GM18868 (cell line): Measurements from ENCODE around the gene FAM120A.

Source experiments
- ATAC-seq: cut with Tn5 transposase; IDR thresholded peaks from one replicate; pipeline ENCODE4 v1.9.1; 2021; ENCODE audit warnings: mild to moderate bottlenecking, moderate library complexity; ENCODE audit not compliant: unreplicated experiment

Gene FAM120A

GRCh38 chr9:93546356-93546755, 94.9 kb downstream of the FAM120A start:
- ATAC-seq, result no peak

GRCh38 chr9:93549611-93550010, 98.1 kb downstream of the FAM120A start:
- ATAC-seq, result no peak

DNA sequence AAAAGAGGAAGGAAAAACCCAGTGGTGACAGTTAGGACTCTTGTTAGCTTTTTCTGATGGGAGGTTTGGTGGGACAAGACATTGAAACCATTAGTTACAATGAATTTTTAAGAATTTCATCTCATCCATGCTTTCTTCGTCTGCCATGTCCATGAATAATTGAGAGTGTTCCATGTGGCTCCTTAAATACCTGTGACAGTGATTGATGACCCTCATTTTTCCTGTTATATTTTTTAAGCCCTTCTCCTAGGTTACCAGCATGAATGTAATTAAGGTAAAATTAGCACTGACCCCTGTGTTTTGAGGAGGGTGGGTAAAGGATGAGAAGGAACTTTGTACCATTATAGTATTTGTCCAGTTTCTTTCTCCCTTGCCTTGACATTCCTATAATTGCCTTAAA, 101.4 kb downstream of the FAM120A start:
- ATAC-seq, result no peak

GRCh38 chr9:93555370-93555769, 103.9 kb downstream of the FAM120A start:
- no peak for ATAC-seq

- no peak for ATAC-seq
Observed at GRCh38 chr9:93557366-93558137, 106.1 kb downstream of the FAM120A start.

DNA sequence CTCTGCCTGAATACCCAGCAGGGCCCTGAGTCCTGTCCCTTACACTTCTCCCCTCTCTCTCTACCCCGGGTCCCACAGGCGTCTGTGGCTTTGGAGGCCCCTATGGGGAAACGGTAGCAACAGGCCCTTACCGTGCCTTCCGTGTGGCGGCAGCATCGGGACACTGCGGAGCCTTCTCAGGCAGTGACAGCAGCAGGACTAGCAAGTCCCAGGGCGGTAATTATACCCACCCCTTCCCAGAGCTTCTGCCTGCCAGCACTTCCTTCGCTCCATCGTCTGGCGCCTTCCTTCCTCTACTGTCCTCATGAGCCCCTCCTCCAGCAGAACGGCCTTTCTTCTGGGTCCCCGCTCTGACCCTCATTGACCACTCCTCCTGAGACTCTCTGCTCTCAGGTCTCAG, 107.0 kb downstream of the FAM120A start:
- ATAC-seq, result no peak

- ATAC-seq, result no peak
Observed at GRCh38 chr9:93560991-93561390, 109.5 kb downstream of the FAM120A start.

DNA sequence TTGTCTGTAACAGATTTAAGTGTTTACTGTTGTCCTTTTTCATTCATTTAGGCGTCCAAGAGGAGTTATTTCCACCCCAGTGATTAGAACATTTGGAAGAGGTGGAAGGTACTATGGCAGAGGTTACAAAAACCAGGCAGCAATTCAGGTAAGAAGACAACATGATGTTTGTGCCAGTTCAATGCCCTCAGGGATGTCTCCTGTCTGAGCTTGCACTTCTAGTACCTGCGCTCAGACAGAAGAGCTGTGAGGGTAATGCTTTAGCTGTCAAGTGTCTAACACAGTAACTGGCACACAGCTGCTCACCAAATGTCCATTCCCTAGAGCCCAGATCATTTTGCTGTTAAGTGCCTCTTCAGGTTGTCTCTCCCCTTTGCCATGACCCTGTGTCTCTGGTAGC, 110.7 kb downstream of the FAM120A start:
- no peak for ATAC-seq

DNA sequence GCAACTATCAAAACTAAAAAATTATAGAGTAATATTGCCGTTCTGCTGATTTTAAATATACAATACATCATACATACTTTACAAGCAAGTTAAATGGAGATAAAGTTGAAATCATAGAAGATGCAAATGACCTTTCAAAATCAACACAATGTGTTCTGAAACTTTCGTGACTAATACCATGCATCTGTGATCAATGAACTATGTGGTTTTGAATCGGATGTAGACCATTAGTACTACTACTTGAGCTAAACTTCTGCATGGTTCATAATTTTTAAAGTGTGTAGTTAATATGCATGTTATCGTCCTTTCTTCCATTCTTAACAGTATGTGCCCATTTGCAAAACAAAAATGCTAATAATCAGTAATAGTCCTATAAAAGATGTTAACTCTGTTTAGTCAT, 113.6 kb downstream of the FAM120A start:
- ATAC-seq, result no peak

- ATAC-seq, result peak; percentile 89
Observed at GRCh38 chr9:93566408-93567270, 115.2 kb downstream of the FAM120A start.

GRCh38 chr9:93567271-93567959, 115.9 kb downstream of the FAM120A start:
- no peak for ATAC-seq

- no peak for ATAC-seq
Observed at GRCh38 chr9:93568169-93568568, 116.7 kb downstream of the FAM120A start.

DNA sequence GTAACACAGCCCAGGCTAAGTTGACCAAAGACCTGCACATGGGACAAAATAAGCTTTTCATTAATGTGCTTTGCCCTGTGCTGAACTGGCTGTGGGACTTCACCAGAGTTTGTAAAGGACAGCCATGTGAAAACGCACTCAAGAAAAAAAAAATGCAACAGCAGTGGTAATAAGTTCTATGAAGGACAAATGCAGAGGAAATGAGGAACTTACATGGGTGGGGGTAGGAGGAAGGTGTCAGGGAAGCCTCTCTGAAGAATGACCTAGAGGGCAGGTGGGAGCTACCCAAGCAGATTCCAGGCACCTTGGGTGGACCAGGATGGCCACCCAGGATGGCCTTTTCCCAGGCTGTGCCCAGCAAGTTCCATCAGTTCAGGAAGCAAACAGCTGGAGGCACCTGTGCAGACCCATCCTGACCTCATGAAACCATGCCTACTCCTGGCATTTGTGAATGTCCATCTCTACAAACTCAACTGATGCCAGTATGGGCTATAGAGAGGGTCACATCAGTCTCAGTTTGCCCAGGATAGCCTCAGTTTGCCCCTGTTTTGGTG, 118.2 kb downstream of the FAM120A start:
- no peak for ATAC-seq

- no peak for ATAC-seq
Observed at GRCh38 chr9:93572221-93572620, 120.7 kb downstream of the FAM120A start.

GRCh38 chr9:93572636-93573515, 121.4 kb downstream of the FAM120A start:
- no peak for ATAC-seq

DNA sequence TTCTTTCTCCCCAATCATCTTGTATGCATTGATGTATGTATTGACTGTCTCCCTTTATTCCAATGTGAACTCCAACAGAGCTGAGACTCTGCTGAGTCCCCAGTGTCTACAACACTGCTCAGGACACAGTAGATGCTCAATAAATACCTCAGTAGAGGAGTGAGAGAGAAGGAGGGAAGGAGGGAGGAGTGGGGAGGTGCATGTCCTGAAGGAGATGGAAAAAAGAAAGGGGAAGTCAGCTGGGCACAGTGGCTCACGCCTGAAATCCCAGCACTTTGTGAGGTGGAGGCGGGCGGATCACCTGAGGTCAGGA, 122.0 kb downstream of the FAM120A start:
- ATAC-seq, result no peak

DNA sequence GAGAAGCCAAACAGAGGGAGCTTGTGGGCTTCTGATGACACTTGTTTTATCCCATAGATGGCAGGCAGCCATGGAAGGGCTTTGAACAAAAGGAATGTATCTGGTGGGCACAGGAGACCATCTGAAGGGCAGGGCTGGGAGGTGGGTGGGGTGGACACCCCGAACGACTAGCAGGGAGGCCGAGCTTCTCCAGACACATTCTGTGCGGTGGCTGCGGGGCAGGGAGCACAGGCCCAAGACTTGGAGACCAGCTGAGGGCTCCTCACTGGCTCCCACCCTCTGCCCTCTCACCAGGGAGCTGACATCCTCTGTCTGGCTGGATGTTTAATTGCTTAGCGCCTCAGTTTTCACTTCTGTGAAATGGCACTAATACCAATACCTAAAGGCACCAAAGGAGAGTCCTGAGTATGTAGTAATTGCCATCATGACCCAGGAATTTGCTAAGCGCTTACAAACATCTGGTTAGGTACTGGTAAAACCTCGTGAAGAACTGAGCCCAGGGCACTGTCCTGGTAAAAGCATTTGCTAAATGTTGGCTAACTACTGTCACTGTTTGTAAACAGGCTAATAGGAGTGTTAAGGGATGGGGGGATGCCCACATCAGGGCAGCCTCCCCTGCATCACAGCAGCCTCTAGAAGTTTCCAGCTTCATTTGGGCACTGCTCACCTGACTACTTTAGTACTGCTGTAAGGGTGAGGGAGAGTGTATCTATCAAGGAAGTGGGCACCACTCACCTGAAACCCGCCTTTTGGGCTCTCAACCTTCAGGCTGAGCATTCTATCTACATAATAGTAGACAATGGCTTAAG, 122.8 kb downstream of the FAM120A start:
- no peak for ATAC-seq

- no peak for ATAC-seq
Observed at GRCh38 chr9:93574900-93575795, 123.7 kb downstream of the FAM120A start.
